ENCODE measurements around the gene FARP2.

Gene FARP2

GRCh38 chr2:241532733-241533601 is 176.9 kb downstream of the FARP2 start:
- no peak for DNase-seq (ENCODE audit: low read depth)

GRCh38 chr2:241534293-241534692 is 178.2 kb downstream of the FARP2 start:
- no peak for DNase-seq (ENCODE audit: low read depth)

- no peak for DNase-seq (ENCODE audit: low read depth)
Observed at GRCh38 chr2:241534701-241535375, 178.8 kb downstream of the FARP2 start.

- no peak for DNase-seq (ENCODE audit: low read depth)
Observed at GRCh38 chr2:241535871-241536655, 180.0 kb downstream of the FARP2 start.

- DNase-seq (ENCODE audit: low read depth), result no peak
Observed at GRCh38 chr2:241538838-241539615, 182.9 kb downstream of the FARP2 start.

GRCh38 chr2:241539616-241540374 is 183.7 kb downstream of the FARP2 start:
- no peak for DNase-seq (ENCODE audit: low read depth)

- DNase-seq (ENCODE audit: low read depth), result no peak
Observed at GRCh38 chr2:241540401-241540770, 184.3 kb downstream of the FARP2 start.

- DNase-seq (ENCODE audit: low read depth), result peak; percentile 32
Observed at GRCh38 chr2:241540771-241541561, 184.9 kb downstream of the FARP2 start.

GRCh38 chr2:241541564-241542277 is 185.6 kb downstream of the FARP2 start:
- DNase-seq (ENCODE audit: low read depth), result no peak

- DNase-seq (ENCODE audit: low read depth), result no peak
Observed at GRCh38 chr2:241542278-241542605, 186.2 kb downstream of the FARP2 start.

Data from fibroblast of gingiva (primary cell).